AML-193 (cell line): ENCODE measurements around the gene FER.

Experiments
- DNase-seq, 2 experiments: peaks; one replicate each; lab custom pipeline; 2025; lab: John Stamatoyannopoulos, UW

The FER gene

GRCh38 chr5:109177782-109178181 is 430.1 kb downstream of the FER start:
- DNase-seq: no peak

DNA sequence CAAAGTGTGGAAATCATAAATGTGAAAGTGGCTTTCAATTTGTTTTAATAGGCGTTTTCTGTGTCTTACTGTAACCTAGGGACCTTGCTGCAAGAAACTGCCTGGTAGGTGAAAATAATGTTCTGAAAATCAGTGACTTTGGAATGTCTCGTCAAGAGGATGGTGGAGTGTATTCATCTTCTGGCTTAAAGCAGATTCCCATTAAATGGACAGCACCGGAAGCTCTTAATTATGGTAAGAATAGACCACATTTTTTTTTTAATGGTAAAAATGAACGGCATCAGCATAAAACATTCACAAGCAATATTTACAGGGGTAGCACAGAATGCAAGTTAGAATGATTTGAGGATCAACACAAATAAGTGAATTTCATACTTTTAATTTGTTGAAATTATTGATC is 433.0 kb downstream of the FER start:
- DNase-seq: no peak

GRCh38 chr5:109186759-109187158 is 439.1 kb downstream of the FER start:
- no peak for DNase-seq

DNA sequence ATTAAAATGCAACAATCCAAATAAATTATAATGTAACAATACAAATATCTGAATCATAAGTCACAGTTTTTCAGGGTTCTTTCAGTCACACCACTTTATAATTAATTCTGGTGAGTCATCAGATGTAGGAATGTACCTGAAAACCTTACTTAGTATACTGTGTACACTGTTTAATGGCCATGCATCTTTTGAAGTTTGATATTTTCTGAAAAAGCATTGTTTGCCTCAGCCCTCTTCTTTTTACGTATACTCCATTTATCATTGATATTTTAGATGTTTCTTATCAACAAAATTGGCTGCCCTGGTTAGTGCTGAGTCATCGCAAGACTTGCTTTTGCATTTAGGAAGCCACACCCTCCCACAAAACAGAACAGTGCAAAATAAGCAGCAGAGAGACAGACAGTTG is 443.5 kb downstream of the FER start:
- DNase-seq: no peak

DNA sequence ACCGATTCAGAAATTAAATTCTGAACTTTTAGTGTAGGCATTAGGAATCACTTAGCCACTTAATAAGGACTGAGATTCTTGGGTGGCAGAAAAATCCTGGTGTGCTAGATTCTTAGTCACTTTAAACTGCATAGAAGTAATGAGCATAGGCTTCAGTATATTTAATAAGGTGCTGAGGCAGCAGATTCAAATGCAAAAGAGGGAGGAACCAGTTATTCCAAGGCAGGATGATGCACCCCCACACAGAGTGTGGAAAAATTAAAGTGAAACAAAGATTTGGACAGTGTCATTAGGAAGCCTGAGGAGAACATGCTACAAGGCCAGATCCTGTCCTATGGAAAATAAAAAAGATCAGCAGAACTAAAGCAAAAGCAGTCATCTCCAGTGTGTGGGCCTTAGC is 444.3 kb downstream of the FER start:
- no peak for DNase-seq

- no peak for DNase-seq
Measured at GRCh38 chr5:109192555-109193281, 445.0 kb downstream of the FER start.

DNA sequence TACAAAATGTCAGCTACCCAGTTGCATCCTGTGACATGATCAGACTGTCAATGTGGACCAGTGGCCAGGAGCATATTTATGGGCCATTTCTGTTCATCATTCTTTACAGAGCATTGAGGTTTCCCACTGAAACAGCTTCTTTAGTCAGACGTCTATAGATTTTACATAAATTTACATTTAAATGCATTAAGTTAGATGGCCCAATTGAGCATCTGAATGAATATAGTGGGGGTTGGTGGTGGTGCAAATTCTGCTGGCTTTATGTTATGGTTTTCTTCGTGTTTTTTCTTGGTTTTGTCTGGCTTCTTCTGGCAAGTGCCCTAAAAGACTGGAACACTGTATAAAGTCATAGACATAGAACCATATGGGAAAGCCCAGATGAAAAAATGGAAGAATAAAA is 448.0 kb downstream of the FER start:
- DNase-seq: no peak

DNA sequence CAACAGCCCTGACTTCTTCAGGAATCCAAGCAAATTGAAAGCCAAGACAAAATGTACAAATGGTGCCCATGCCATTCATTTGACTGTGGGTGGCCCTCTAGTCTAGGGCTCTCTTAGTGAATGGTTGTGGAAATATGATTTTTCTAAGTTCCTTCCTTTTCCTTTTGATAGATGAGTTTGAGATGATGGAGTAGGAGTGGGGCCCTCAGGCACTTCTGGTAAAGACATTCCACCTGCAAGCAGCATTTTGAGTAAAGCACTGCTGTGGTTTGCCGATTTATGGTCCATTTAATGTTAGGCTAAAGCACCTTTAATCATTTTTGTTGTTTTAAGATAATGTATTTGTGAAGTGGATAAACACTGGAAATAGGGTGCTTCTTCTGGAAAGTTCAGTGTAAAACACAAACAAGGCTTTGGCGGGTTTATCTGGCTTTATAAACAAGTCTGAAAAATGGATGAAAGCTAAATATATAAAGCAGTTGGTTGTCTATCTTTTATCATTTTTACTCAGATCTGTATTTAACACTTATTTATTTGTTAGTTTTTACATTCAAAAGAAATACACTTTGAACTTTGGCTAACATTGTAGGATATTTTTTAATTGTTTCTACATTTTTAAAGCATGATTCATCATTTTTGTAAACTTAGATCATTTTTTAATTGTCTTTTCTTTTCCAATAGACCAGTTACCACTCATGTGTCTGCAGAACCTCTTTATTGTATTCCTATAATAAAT is 448.6 kb downstream of the FER start:
- DNase-seq: no peak

- DNase-seq: no peak
Measured at GRCh38 chr5:109196823-109197160, 449.1 kb downstream of the FER start.

- DNase-seq: no peak
Measured at GRCh38 chr5:109199289-109199688, 451.6 kb downstream of the FER start.

DNA sequence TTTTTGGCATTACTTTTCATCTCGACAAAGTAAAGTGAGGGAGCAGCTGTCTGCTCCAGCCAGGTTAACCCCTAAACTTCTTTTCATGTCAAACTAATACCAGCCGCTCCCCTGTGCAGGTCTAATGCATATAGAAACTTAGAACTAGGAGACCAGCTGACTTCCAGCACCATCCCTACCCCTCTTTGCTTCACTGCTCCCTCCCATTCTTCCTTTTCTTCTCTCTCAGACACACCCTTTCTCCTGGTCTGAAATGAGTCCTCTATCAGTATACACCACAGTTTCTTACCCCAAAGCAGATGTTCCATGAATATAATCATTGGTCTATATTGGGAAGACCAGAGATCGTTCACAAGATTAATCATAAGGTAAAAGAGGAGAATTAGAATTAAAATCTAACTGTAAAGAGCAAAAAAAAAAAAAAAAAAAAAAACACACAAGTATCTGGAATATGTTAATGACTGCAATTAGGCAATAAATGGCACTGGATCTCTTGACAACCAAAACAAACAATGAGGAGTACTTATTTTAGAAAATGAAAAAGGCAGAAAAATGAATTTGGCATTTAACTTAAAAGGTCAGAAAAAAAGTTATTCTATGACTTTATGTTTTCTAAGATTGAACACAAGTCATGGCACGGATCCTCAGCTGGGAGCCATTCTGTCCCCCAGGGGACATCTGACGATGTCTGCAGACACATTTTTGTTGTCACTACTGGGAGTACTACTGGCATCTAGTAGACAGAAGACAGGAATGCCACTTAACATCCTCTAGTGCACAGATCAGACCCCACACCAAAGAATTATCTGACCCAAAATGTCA is 452.3 kb downstream of the FER start:
- no peak for DNase-seq

DNA sequence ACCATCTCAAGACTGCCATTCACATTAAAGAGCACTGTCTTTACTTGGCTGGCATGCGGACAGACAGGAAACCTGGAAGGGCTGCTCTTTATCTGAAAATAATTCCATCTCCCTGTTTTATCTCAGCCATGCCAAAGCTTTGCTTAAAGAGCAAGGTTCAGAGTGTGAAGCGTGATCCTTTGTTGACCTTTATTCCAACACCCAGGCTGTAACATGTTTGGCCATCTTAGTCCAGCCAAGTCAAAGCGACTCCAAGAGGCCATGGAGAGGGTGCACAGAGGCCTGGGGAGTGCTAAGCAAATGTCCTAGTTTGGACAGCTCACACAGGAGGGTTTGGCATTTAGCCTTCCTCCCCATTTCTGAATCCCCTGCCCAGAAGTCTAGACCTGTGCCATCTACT is 467.3 kb downstream of the FER start:
- DNase-seq: no peak

GRCh38 chr5:109218818-109219217 is 471.1 kb downstream of the FER start:
- no peak for DNase-seq

DNA sequence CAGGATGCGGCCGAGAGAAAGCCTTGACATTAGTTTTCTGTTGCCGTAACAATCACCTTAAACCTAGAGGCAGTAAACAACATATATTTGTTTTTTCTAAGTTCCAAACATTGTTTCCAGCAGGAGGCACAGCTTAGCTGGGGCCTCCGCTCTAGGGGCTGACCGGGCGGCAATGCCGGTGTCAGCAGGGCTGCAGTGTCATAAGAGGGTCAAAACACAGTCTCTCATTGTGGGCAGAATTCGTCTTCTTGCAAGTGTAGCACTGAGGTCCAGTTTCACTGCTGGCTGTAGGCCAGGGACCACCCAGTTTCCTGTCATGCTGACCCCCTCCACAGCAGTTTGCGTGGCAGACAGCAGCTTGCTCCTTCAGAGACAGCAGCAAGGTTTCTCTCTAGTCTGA is 475.8 kb downstream of the FER start:
- DNase-seq: no peak

DNA sequence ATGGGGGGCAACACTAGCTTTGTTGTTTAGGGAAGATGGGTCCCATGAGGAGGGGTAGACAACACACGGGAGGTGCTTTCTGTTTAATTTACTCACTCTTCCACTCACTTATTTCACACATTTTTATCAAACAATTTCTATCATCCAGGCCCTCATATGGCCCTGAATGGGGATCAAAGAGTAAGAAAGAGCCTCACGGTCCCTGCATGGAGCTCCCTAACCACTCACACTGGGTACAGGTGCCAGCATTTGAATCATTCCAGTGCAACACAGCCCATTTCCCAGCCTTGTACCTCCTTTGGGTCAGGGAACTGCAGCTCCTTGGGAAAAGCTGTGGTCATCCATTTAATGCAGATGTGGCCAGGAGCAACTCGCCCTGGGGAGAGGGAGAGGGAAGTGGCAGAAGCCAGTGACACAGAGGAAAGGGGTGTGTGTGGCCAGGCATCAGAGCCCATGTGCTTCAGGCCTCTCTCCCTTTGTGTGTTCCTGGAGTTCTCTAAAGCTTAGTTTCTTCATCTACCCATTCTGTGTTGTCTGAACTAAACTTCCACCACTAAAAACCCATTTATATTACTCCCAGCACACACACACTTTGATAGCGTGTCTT is 476.7 kb downstream of the FER start:
- no peak for DNase-seq

DNA sequence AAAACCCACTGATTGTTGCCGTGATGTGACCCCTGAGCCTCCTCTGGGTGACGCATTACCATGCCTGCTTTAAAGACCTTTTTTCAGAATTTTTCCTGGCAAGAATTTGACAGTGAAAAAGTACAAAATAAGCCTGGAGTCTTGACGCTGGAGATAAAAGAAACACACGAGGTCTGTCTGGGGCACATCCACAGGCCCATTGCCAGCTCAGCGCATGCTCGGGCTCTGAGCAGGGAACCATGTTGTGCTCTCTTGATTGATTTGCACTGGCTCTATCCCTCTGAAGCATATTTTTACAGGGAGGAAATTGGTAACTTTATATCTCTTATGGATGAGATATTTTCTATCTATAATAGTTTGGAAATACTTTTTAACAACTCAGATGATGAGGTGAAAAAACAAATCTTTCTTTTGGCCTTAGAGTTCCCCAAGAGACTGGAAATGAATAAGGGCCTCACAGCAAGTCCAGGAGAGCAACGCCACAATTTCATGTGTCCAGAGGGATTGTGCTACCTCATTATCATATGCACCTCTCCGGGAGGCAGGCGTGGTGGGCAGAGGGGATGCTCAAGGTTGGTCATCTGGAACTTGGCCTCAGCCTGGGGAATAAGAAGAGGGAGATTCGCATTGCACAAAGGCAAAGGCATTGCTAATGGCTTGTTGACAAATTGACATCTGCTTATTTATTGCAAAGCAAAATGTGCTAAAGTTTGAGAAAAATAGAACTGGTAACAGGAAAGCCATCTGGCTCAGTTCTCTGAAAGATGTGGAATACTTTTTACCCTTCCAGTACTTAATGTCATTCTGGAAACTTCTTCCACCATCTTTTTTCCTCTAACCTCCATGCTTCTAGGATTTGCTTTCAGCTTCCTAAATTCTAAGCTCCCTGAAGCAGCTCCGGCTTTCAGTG is 478.3 kb downstream of the FER start:
- DNase-seq: no peak

DNA sequence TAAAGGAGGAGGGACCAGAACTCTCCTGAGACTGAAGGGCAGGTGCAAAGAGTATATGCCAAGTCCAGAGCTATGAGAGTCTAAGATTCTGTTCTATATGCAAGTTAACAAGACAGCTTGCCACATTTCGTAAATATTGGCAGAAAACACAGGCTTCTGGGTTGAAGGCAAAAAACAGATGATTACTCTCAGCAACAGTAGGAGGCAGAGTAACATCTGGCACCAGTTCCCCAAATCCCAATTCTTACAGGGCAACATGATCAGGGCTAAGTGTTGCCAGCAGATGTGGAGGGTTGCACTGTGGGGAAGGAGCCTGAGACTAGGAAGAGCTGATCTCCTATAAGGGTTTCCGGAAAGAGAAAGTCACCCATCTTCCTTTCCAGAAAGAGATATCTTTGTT is 482.7 kb downstream of the FER start:
- DNase-seq: no peak

DNA sequence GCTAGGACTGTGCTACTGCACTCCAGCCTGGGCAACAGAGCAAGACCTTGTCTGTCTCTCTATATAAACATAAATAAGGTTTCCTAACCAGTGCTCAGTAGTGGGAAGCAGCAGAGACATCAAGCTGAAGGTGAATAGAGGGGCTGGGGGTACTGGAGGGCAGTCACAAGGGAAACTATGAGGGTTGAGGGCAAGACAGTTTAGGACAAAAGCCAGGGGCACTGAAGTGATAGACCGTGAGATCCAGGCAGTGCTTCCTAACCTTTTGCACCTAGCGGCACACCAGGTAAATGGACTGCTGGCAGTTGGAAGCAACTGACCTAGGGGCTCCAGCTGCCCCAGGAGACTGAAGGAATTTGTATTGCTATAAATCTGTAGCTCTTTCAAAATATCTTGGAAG is 483.6 kb downstream of the FER start:
- DNase-seq: no peak

GRCh38 chr5:109234381-109234780 is 486.7 kb downstream of the FER start:
- DNase-seq: no peak

DNA sequence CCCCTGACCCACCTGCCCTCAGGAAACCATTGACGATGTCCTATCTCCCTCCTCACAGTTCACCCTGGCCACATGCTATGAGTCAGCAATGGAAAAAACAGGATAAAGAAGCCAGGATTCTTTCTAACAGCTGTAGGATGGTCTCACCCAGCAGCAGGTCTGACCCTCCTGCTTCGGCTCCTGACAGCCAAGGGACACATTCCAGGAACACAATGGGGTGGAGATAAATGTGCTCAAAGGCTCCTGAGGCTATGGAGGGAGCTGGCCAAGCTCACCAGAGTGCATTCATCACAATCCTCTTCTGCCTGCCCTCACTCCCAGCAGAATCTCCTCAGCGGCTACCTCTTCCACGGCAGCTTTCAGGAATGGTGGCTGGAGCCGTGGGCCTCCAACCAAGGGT is 491.8 kb downstream of the FER start:
- DNase-seq: no peak

- no peak for DNase-seq
Measured at GRCh38 chr5:109242518-109242917, 494.8 kb downstream of the FER start.

GRCh38 chr5:109246395-109246794 is 498.7 kb downstream of the FER start:
- no peak for DNase-seq
